GM12872 (cell line): Measurements from ENCODE around the gene SSTR5.

ENCODE experiments used
- CTCF ChIP-seq: IDR thresholded peaks from 3 replicates; pipeline ENCODE4 v1.5.1; 2011; ENCODE audit warnings: low read depth, mild to moderate bottlenecking, low read length, moderate library complexity; ENCODE audit not compliant: insufficient read depth

Gene SSTR5

DNA sequence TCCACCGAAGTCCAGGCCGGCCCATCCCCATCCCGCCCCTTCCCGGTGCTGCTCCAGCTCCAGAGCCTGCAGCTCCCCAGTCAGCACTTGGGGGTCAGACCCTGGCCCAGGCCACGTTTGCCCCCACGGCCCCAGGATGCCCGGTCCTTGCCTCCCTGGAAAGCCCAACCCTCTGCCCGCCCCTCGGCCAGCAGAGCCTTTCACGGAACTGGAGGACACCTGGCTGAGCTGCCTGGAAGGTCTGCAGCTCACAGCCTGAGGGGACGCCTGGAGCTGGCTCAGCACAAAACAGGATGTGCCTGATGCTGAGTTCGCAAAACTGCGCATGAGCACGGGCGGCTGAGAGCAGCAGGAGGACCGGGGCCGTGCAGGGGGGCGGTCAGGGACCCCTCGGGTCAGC lies 29.7 kb upstream of the SSTR5 start:
- no peak for TF ChIP-seq CTCF

DNA sequence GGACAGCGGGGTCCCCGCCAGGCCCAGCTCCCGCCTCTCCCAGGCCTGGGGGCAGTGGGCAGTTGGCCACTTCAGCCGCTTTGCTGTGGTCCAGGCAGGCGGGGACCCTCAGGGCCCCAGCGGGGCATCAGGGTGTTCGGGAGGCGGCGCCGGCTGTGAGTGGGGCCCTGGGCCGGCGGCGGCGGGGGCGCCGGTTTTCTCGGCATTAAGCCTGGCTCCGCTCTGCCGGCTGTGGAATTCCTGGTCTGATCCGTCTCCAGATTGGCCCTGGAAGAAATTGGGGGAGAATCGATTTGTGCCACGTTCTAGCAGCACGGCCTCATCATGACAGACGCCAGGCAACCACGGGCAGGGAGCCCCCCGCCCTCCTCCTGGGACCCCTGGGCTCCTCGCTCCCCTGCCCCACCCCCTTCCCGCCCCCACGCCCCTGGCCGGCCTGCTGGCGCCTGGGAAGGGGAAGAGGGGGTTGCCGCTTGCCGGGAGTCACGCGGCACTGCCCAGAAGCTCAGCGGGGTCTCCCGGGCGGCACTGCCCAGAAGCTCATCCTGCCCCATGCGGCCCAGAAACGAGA lies 28.6 kb upstream of the SSTR5 start:
- no peak for TF ChIP-seq CTCF

DNA sequence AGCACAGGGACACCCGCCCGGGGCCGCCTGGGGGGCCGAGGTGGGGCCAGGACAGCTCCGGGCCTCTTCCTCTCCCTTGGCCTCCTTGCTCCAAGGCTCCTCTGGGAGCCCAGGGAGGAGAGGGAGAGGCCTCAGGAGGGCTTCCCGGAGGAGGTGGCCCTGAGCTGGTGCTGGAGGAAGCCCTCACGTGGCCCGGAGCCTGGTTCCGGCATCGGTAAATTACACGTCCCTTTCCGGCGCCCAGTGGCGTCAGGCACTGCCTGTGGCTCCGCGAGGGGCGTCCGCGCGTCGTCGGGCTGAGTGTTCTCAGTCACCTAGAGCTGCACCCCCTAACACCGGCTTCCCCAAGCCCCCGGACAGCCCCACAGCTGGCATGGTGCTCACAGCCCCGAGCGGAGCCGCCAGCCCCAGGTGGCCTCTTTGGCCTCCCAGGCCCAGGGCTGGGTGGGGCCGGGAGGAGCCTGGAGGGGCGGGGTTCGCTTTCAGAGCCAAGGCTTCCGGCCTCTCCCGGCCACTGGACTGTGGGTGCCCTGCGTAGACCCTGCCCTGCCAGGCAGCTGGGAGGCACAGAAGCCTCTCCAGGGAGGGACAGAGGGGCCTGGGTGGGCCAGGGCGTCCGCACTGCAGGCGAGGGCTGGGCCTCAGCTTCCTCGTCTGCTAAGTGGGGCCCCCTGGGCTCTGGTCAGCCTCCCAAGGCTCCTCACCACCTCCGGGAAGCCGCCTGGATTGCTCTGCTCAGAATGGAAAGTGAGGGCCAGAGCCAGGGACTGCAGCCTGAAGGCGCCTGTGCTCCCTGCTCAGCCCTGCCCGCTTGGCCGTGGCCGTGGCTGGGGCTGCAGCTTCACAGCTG lies 27.9 kb upstream of the SSTR5 start:
- TF ChIP-seq CTCF: no peak

DNA sequence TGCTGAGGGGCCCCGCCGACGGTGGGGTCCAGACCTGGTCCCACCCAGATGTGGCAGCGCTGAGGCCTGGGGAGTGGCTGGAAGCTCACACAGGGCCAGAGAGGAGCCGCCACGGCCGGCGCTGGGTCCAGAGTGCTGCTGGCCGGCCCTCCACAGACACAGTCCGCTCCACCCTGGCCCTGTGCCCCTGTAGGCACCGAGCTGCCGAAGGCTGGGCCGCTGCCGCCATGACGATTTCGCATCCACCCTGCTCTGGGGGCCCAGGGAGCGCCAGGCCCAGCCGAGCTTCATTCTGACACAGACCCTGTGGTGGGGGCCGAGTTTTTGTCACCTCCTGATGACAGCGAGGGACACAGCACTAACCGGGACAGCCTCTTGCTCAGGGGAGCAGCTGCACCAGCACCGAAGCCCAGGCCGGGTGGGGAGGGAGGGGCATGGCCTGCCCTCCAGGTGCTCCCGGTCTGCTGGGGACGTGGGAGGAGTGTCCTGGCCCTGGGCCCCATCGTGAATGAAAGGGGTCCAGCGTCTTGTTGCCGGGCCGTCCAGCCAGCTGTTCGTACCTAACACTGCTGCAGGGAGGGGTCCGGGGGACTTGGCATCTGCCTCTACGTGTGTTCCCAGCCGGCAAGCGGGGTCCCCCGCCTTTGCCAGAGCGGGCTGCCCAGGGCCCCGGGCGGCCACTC lies 27.1 kb upstream of the SSTR5 start:
- TF ChIP-seq CTCF: no peak

GRCh38 chr16:1045993-1046911 lies 26.3 kb upstream of the SSTR5 start:
- no peak for TF ChIP-seq CTCF

DNA sequence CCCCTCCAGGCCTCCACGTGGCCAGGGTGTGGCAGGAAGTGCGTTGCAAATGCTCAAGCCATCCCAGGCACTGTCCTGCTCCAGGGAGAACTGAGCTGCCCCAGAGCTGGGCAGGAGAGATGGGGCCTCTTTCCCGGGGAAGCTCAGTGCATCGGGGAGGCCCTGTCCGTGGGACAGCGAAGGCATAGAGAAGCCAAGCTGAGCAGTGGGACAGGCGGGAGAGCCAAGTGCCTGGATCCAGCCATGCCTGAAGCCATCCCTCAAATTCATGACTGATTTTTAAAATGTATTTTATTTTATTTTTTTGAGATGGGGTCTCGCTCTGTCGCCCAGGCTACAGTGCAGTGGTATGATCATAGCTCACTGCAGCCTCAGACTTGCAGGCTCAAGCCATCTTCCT lies 25.4 kb upstream of the SSTR5 start:
- TF ChIP-seq CTCF: no peak
